ENCODE results near the gene CDC26. TPM values are rescaled to one million over a fixed set of nuclear protein-coding genes. Genes with fewer than 3 reads are reported as not detected.

Gene CDC26
- total RNA-seq, 2 experiments from 2014 or later, result 15.8 to 18.0 TPM

- TF ChIP-seq CTCF (IDR thresholded peaks at IDR 0.05), result no peak
- Histone ChIP-seq H3K4me1 (ENCODE audit: insufficient read depth, low read length) (peaks cover 6% of the 10 kb centered on the region), H3K9me3 (ENCODE audit: control insufficient read depth in 1 of 2, insufficient read depth in 1 of 2, low read length in 2 of 2) (no peaks in the 10 kb centered on the region), H3K27ac (ENCODE audit: low read depth in 1 of 2, low read length in 2 of 2) (no peak overlapping the region), H3K36me3 (ENCODE audit: insufficient read depth, low read length) (no peaks in the 10 kb centered on the region), H3K27me3 (ENCODE audit: control insufficient read depth in 1 of 2, insufficient read depth in 2 of 2, low read length in 2 of 2) (no peaks in the 10 kb centered on the region), H3K4me3 (ENCODE audit: low read length) (no peak overlapping the region)
- DNase-seq (peak in 4 of 14 experiments; percentile 39 to 50 (median 46)), ATAC-seq (ENCODE audit: poor library complexity) (peak; percentile 92)
- Mint-ChIP-seq H3K4me3 (peak overlapping the region; percentile 5), H3K27ac (peak overlapping the region; percentile 72), H3K27me3 (no peaks in the 10 kb centered on the region), H3K4me1 (ENCODE audit: low read depth) (peaks cover 29% of the 10 kb centered on the region), H3K9me3 (no peaks in the 10 kb centered on the region), H3K36me3 (ENCODE audit: low read depth) (no peaks in the 10 kb centered on the region)
- POLR2A ChIA-PET, result no interaction called here
- CTCF ChIA-PET, result interaction anchor here (1.6 kb wide), 1 partner anchor 13 kb away, joined by 4 read pairs; no protein-coding TSS in a partner anchor
- intact Hi-C loops (cut with DNase I, micrococcal nuclease), result loop anchor here in 1 of 2 experiments (10.0 kb wide), 1 partner anchor 1593 kb away; the partner anchor contains the start of gene DNAJC25
Observed at GRCh38 chr9:113228130-113228665, 47.2 kb downstream of the CDC26 start.

- no peak for TF ChIP-seq CTCF (IDR thresholded peaks at IDR 0.05)
- ATAC-seq (ENCODE audit: poor library complexity), result no peak
- DNase-seq, result no peak
- H3K4me1 Mint-ChIP-seq (ENCODE audit: low read depth), result peaks cover 29% of the 10 kb centered on the region
- intact Hi-C loops (cut with DNase I, micrococcal nuclease), result loop anchor here in 1 of 2 experiments (10.0 kb wide), 1 partner anchor 1593 kb away; the partner anchor contains the start of gene DNAJC25
- H3K27ac Mint-ChIP-seq, result no peak overlapping the region
- Histone ChIP-seq H3K9me3 (ENCODE audit: control insufficient read depth in 1 of 2, insufficient read depth in 1 of 2, low read length in 2 of 2) (no peaks in the 10 kb centered on the region), H3K36me3 (ENCODE audit: insufficient read depth, low read length) (no peaks in the 10 kb centered on the region), H3K4me3 (ENCODE audit: low read length) (no peak overlapping the region), H3K27ac (ENCODE audit: low read depth in 1 of 2, low read length in 2 of 2) (no peak overlapping the region), H3K4me1 (ENCODE audit: insufficient read depth, low read length) (peaks cover 4% of the 10 kb centered on the region), H3K27me3 (ENCODE audit: control insufficient read depth in 1 of 2, insufficient read depth in 2 of 2, low read length in 2 of 2) (no peaks in the 10 kb centered on the region)
- no peaks in the 10 kb centered on the region for H3K9me3 Mint-ChIP-seq
- H3K4me3 Mint-ChIP-seq, result no peak overlapping the region
- no peaks in the 10 kb centered on the region for H3K27me3 Mint-ChIP-seq
- H3K36me3 Mint-ChIP-seq (ENCODE audit: low read depth), result no peaks in the 10 kb centered on the region
- ChIA-PET POLR2A (interaction anchor here (0.5 kb wide), 1 partner anchor 45 kb away, joined by 4 read pairs; no protein-coding TSS in a partner anchor), CTCF (interaction anchor here (1.6 kb wide), 1 partner anchor 13 kb away, joined by 4 read pairs; no protein-coding TSS in a partner anchor)
Observed at GRCh38 chr9:113227436-113227835, 47.9 kb downstream of the CDC26 start.

GRCh38 chr9:113223963-113224362 is 51.4 kb downstream of the CDC26 start:
- no peaks in the 10 kb centered on the region for H3K27me3 ChIP-seq (ENCODE audit: control insufficient read depth in 1 of 2, insufficient read depth in 2 of 2, low read length in 2 of 2)
- no peaks in the 10 kb centered on the region for H3K9me3 ChIP-seq (ENCODE audit: control insufficient read depth in 1 of 2, insufficient read depth in 1 of 2, low read length in 2 of 2)
- ChIA-PET CTCF (no interaction called here), POLR2A (no interaction called here)
- Mint-ChIP-seq H3K36me3 (ENCODE audit: low read depth) (peaks cover 11% of the 10 kb centered on the region), H3K27ac (no peak overlapping the region), H3K27me3 (no peaks in the 10 kb centered on the region), H3K4me1 (ENCODE audit: low read depth) (peaks cover 51% of the 10 kb centered on the region), H3K4me3 (peak overlapping the region; percentile 22), H3K9me3 (no peaks in the 10 kb centered on the region)
- TF ChIP-seq CTCF (IDR thresholded peaks at IDR 0.05), result no peak
- no peak overlapping the region for H3K27ac ChIP-seq (ENCODE audit: low read depth in 1 of 2, low read length in 2 of 2)
- H3K4me1 ChIP-seq (ENCODE audit: insufficient read depth, low read length), result peaks cover 23% of the 10 kb centered on the region
- DNase-seq, result no peak
- intact Hi-C loops (cut with DNase I, micrococcal nuclease), result loop anchor here in 1 of 2 experiments (2.0 to 10.0 kb wide), 7 partner anchors 118 to 1742 kb away; partner anchors contain the start of genes ALAD, DNAJC25, ECPAS and PTBP3
- no peak for ATAC-seq (ENCODE audit: poor library complexity)
- no peaks in the 10 kb centered on the region for H3K36me3 ChIP-seq (ENCODE audit: insufficient read depth, low read length)
- H3K4me3 ChIP-seq (ENCODE audit: low read length), result no peak overlapping the region
